ENCODE data around the gene IFNGR1.

IFNGR1 gene

GRCh38 chr6:137161949-137162348, 57.2 kb downstream of the IFNGR1 start:
- no peak overlapping the region for H3K4me3 ChIP-seq (ENCODE audit: low read depth in 1 of 2, low read length in 2 of 2)
- H3K9me3 ChIP-seq (ENCODE audit: control insufficient read depth in 1 of 2, low read length in 2 of 2) = no peaks in the 10 kb centered on the region
- H3K27me3 ChIP-seq (ENCODE audit: low read depth, low read length) = no peaks in the 10 kb centered on the region
- no peak overlapping the region for H3K27ac ChIP-seq (ENCODE audit: low read length)
- no peaks in the 10 kb centered on the region for H3K36me3 ChIP-seq (ENCODE audit: control insufficient read depth in 1 of 2, insufficient read depth in 2 of 2, low read length in 2 of 2)
- no peaks in the 10 kb centered on the region for H3K4me1 ChIP-seq (ENCODE audit: control insufficient read depth in 1 of 2, insufficient read depth in 2 of 2, low read length in 2 of 2)

- Histone ChIP-seq H3K4me1 (ENCODE audit: control insufficient read depth in 1 of 2, insufficient read depth in 2 of 2, low read length in 2 of 2) (no peaks in the 10 kb centered on the region), H3K4me3 (ENCODE audit: low read depth in 1 of 2, low read length in 2 of 2) (no peak overlapping the region), H3K27ac (ENCODE audit: low read length) (no peak overlapping the region), H3K9me3 (ENCODE audit: control insufficient read depth in 1 of 2, low read length in 2 of 2) (no peaks in the 10 kb centered on the region), H3K27me3 (ENCODE audit: low read depth, low read length) (no peaks in the 10 kb centered on the region), H3K36me3 (ENCODE audit: control insufficient read depth in 1 of 2, insufficient read depth in 2 of 2, low read length in 2 of 2) (no peaks in the 10 kb centered on the region)
These were observed 58.4 kb downstream of the IFNGR1 start for GRCh38 chr6:137160763-137161162.

- no peaks in the 10 kb centered on the region for H3K9me3 ChIP-seq (ENCODE audit: control insufficient read depth in 1 of 2, low read length in 2 of 2)
- no peaks in the 10 kb centered on the region for H3K4me1 ChIP-seq (ENCODE audit: control insufficient read depth in 1 of 2, insufficient read depth in 2 of 2, low read length in 2 of 2)
- no peak overlapping the region for H3K27ac ChIP-seq (ENCODE audit: low read length)
- H3K36me3 ChIP-seq (ENCODE audit: control insufficient read depth in 1 of 2, insufficient read depth in 2 of 2, low read length in 2 of 2) = no peaks in the 10 kb centered on the region
- no peaks in the 10 kb centered on the region for H3K27me3 ChIP-seq (ENCODE audit: low read depth, low read length)
- no peak overlapping the region for H3K4me3 ChIP-seq (ENCODE audit: low read depth in 1 of 2, low read length in 2 of 2)
These were observed 59.3 kb downstream of the IFNGR1 start for GRCh38 chr6:137159912-137160311.

- Histone ChIP-seq H3K27ac (ENCODE audit: low read length) (no peak overlapping the region), H3K4me1 (ENCODE audit: control insufficient read depth in 1 of 2, insufficient read depth in 2 of 2, low read length in 2 of 2) (no peaks in the 10 kb centered on the region), H3K9me3 (ENCODE audit: control insufficient read depth in 1 of 2, low read length in 2 of 2) (no peaks in the 10 kb centered on the region), H3K27me3 (ENCODE audit: low read depth, low read length) (no peaks in the 10 kb centered on the region), H3K4me3 (ENCODE audit: low read depth in 1 of 2, low read length in 2 of 2) (no peak overlapping the region), H3K36me3 (ENCODE audit: control insufficient read depth in 1 of 2, insufficient read depth in 2 of 2, low read length in 2 of 2) (no peaks in the 10 kb centered on the region)
These were observed 61.6 kb downstream of the IFNGR1 start for GRCh38 chr6:137157601-137158000.

- no peak overlapping the region for H3K4me3 ChIP-seq (ENCODE audit: low read depth in 1 of 2, low read length in 2 of 2)
- H3K9me3 ChIP-seq (ENCODE audit: control insufficient read depth in 1 of 2, low read length in 2 of 2) = no peaks in the 10 kb centered on the region
- H3K27me3 ChIP-seq (ENCODE audit: low read depth, low read length) = no peaks in the 10 kb centered on the region
- no peaks in the 10 kb centered on the region for H3K4me1 ChIP-seq (ENCODE audit: control insufficient read depth in 1 of 2, insufficient read depth in 2 of 2, low read length in 2 of 2)
- H3K36me3 ChIP-seq (ENCODE audit: control insufficient read depth in 1 of 2, insufficient read depth in 2 of 2, low read length in 2 of 2) = no peaks in the 10 kb centered on the region
- no peak overlapping the region for H3K27ac ChIP-seq (ENCODE audit: low read length)
These were observed 62.5 kb downstream of the IFNGR1 start for GRCh38 chr6:137156650-137157049.

GRCh38 chr6:137155830-137156229, 63.4 kb downstream of the IFNGR1 start:
- no peak overlapping the region for H3K4me3 ChIP-seq (ENCODE audit: low read depth in 1 of 2, low read length in 2 of 2)
- H3K27ac ChIP-seq (ENCODE audit: low read length) = no peak overlapping the region
- H3K27me3 ChIP-seq (ENCODE audit: low read depth, low read length) = no peaks in the 10 kb centered on the region
- H3K36me3 ChIP-seq (ENCODE audit: control insufficient read depth in 1 of 2, insufficient read depth in 2 of 2, low read length in 2 of 2) = no peaks in the 10 kb centered on the region
- H3K4me1 ChIP-seq (ENCODE audit: control insufficient read depth in 1 of 2, insufficient read depth in 2 of 2, low read length in 2 of 2) = no peaks in the 10 kb centered on the region
- no peaks in the 10 kb centered on the region for H3K9me3 ChIP-seq (ENCODE audit: control insufficient read depth in 1 of 2, low read length in 2 of 2)

- no peak overlapping the region for H3K4me3 ChIP-seq (ENCODE audit: low read depth in 1 of 2, low read length in 2 of 2)
- no peaks in the 10 kb centered on the region for H3K36me3 ChIP-seq (ENCODE audit: control insufficient read depth in 1 of 2, insufficient read depth in 2 of 2, low read length in 2 of 2)
- H3K27ac ChIP-seq (ENCODE audit: low read length) = no peak overlapping the region
These were observed 69.1 kb downstream of the IFNGR1 start for GRCh38 chr6:137150072-137150471.

GRCh38 chr6:137149035-137149393, 70.2 kb downstream of the IFNGR1 start:
- Histone ChIP-seq H3K4me3 (ENCODE audit: low read depth in 1 of 2, low read length in 2 of 2) (no peak overlapping the region), H3K36me3 (ENCODE audit: control insufficient read depth in 1 of 2, insufficient read depth in 2 of 2, low read length in 2 of 2) (no peaks in the 10 kb centered on the region), H3K27ac (ENCODE audit: low read length) (no peak overlapping the region), H3K9me3 (ENCODE audit: control insufficient read depth in 1 of 2, low read length in 2 of 2) (no peaks in the 10 kb centered on the region), H3K4me1 (ENCODE audit: control insufficient read depth in 1 of 2, insufficient read depth in 2 of 2, low read length in 2 of 2) (no peaks in the 10 kb centered on the region), H3K27me3 (ENCODE audit: low read depth, low read length) (no peaks in the 10 kb centered on the region)

More at GRCh38 chr6:137150072-137150471, 69.1 kb downstream of the IFNGR1 start:
- no peaks in the 10 kb centered on the region for H3K9me3 ChIP-seq (ENCODE audit: control insufficient read depth in 1 of 2, low read length in 2 of 2)
- H3K4me1 ChIP-seq (ENCODE audit: control insufficient read depth in 1 of 2, insufficient read depth in 2 of 2, low read length in 2 of 2) = no peaks in the 10 kb centered on the region
- H3K27me3 ChIP-seq (ENCODE audit: low read depth, low read length) = no peaks in the 10 kb centered on the region

- Histone ChIP-seq H3K27ac (ENCODE audit: low read length) (no peak overlapping the region), H3K4me1 (ENCODE audit: control insufficient read depth in 1 of 2, insufficient read depth in 2 of 2, low read length in 2 of 2) (no peaks in the 10 kb centered on the region)
These were observed 70.7 kb downstream of the IFNGR1 start for GRCh38 chr6:137148306-137149034.

More at GRCh38 chr6:137148306-137149034, 70.7 kb downstream of the IFNGR1 start:
- Histone ChIP-seq H3K27me3 (ENCODE audit: low read depth, low read length) (no peaks in the 10 kb centered on the region), H3K9me3 (ENCODE audit: control insufficient read depth in 1 of 2, low read length in 2 of 2) (no peaks in the 10 kb centered on the region), H3K4me3 (ENCODE audit: low read depth in 1 of 2, low read length in 2 of 2) (no peak overlapping the region), H3K36me3 (ENCODE audit: control insufficient read depth in 1 of 2, insufficient read depth in 2 of 2, low read length in 2 of 2) (no peaks in the 10 kb centered on the region)

All from muscle layer of duodenum (tissue), 2 donors.